Skeletal muscle tissue (tissue), 4 donors: Measurements from ENCODE around the gene ZNF385A. TPM values are rescaled to one million over a fixed set of nuclear protein-coding genes. Genes with fewer than 3 reads are reported as not detected.
A peak's percentile ranks its signal among the peaks of the same experiment; 100 is the strongest.

Source experiments
- H3K27ac ChIP-seq: one replicate; pipeline ENCODE4 v1.7.0; 2013; ENCODE audit warnings: mild to moderate bottlenecking, low read depth, low read length, inconsistent platforms
- H3K27me3 ChIP-seq, 3 donors: one replicate each; pipeline ENCODE4 v1.7.0; 2013; ENCODE audit warnings: low read length in 3 of 3; ENCODE audit not compliant: control insufficient read depth in 3 of 3, insufficient read depth in 3 of 3
- H3K36me3 ChIP-seq, 3 donors: one replicate each; pipeline ENCODE4 v1.7.0; 2013; ENCODE audit warnings: low read length in 3 of 3; ENCODE audit not compliant: control insufficient read depth in 3 of 3, insufficient read depth in 3 of 3
- H3K4me1 ChIP-seq, 3 donors: one replicate each; pipeline ENCODE4 v1.7.0; 2013; ENCODE audit warnings: low read length in 3 of 3, mild to moderate bottlenecking in 3 of 3; ENCODE audit not compliant: control insufficient read depth in 3 of 3, insufficient read depth in 3 of 3
- H3K4me3 ChIP-seq, 3 donors: one replicate each; pipeline ENCODE4 v1.7.0; 2013; ENCODE audit warnings: low read length in 3 of 3
- H3K9ac ChIP-seq, 3 donors: one replicate each; pipeline ENCODE4 v1.7.0; 2013; ENCODE audit warnings: low read length in 3 of 3, mild to moderate bottlenecking in 3 of 3, moderate library complexity in 2 of 3, low read depth in 1 of 3
- H3K9me3 ChIP-seq, 3 donors: one replicate each; pipeline ENCODE4 v1.7.0; 2013; ENCODE audit warnings: low read length in 3 of 3; ENCODE audit not compliant: control insufficient read depth in 3 of 3
- total RNA-seq: library from RNA; depleted of rRNA; stranded (reverse); fragments of >200 nt; gene quantifications from one replicate; pipeline ENCODE4 v1.2.3, GENCODE V29; 2014
- donor health status: Osteomylitis.

ZNF385A gene
- total RNA-seq, 1 donor from 2014 or later: 3.7 TPM

- Histone ChIP-seq H3K9me3 (no peaks in the 10 kb centered on the region), H3K36me3 (no peaks in the 10 kb centered on the region), H3K9ac (peak overlapping the region in 1 of 3 donors; percentile 45), H3K4me1 (peaks cover 29 to 60% (median 57%) of the 10 kb centered on the region in 3 donors), H3K4me3 (peak overlapping the region in 2 of 3 donors; percentile 43 to 45), H3K27ac (peak overlapping the region; percentile 81), H3K27me3 (no peaks in the 10 kb centered on the region)
Measured at GRCh38 chr12:54386403-54387113, 2.0 kb upstream of the ZNF385A start.

- Histone ChIP-seq H3K27me3 (no peaks in the 10 kb centered on the region), H3K27ac (peak overlapping the region; percentile 81), H3K4me3 (peak overlapping the region; percentile 56 to 79 (median 75)), H3K36me3 (peaks cover 0 to 4% (median 0%) of the 10 kb centered on the region in 3 donors), H3K9ac (peak overlapping the region; percentile 61 to 88 (median 75)), H3K9me3 (no peaks in the 10 kb centered on the region), H3K4me1 (peaks cover 29 to 65% (median 62%) of the 10 kb centered on the region in 3 donors)
Measured at GRCh38 chr12:54385251-54385914, 850 bp upstream of the ZNF385A start.

- peaks cover 0 to 4% (median 0%) of the 10 kb centered on the region in 3 donors for H3K36me3 ChIP-seq
- peak overlapping the region; percentile 34 for H3K27ac ChIP-seq
- H3K4me1 ChIP-seq: peaks cover 34 to 77% (median 71%) of the 10 kb centered on the region in 3 donors
- H3K27me3 ChIP-seq: no peaks in the 10 kb centered on the region
- H3K9ac ChIP-seq: no peak overlapping the region
- H3K4me3 ChIP-seq: peak overlapping the region in 1 of 3 donors; percentile 41
- no peaks in the 10 kb centered on the region for H3K9me3 ChIP-seq
Measured at GRCh38 chr12:54383041-54383609, 1.4 kb downstream of the ZNF385A start.

GRCh38 chr12:54381136-54381535 lies 3.4 kb downstream of the ZNF385A start:
- no peaks in the 10 kb centered on the region for H3K9me3 ChIP-seq
- no peak overlapping the region for H3K27ac ChIP-seq
- peaks cover 36 to 77% (median 68%) of the 10 kb centered on the region in 3 donors for H3K4me1 ChIP-seq
- no peaks in the 10 kb centered on the region for H3K27me3 ChIP-seq
- no peak overlapping the region for H3K4me3 ChIP-seq
- peaks cover 0 to 10% (median 3%) of the 10 kb centered on the region in 3 donors for H3K36me3 ChIP-seq
- no peak overlapping the region for H3K9ac ChIP-seq

GRCh38 chr12:54379398-54380201 lies 4.9 kb downstream of the ZNF385A start:
- H3K27me3 ChIP-seq: no peaks in the 10 kb centered on the region
- peak overlapping the region; percentile 73 to 78 (median 77) for H3K4me3 ChIP-seq
- peaks cover 0 to 10% (median 3%) of the 10 kb centered on the region in 3 donors for H3K36me3 ChIP-seq
- H3K27ac ChIP-seq: peak overlapping the region; percentile 67
- H3K4me1 ChIP-seq: peaks cover 38 to 79% (median 70%) of the 10 kb centered on the region in 3 donors
- no peaks in the 10 kb centered on the region for H3K9me3 ChIP-seq
- H3K9ac ChIP-seq: peak overlapping the region; percentile 59 to 70 (median 67)

GRCh38 chr12:54378796-54379397 lies 5.6 kb downstream of the ZNF385A start:
- H3K27me3 ChIP-seq: no peaks in the 10 kb centered on the region
- H3K9me3 ChIP-seq: no peaks in the 10 kb centered on the region
- H3K4me1 ChIP-seq: peaks cover 45 to 79% (median 69%) of the 10 kb centered on the region in 3 donors
- peak overlapping the region; percentile 61 to 70 (median 67) for H3K9ac ChIP-seq
- peaks cover under 1 to 11% (median 3%) of the 10 kb centered on the region in 3 donors for H3K36me3 ChIP-seq
- peak overlapping the region; percentile 73 to 78 (median 77) for H3K4me3 ChIP-seq
- peak overlapping the region; percentile 67 for H3K27ac ChIP-seq

GRCh38 chr12:54377797-54378515 lies 6.6 kb downstream of the ZNF385A start:
- peaks cover 3 to 14% (median 4%) of the 10 kb centered on the region in 3 donors for H3K36me3 ChIP-seq
- peak overlapping the region; percentile 58 for H3K27ac ChIP-seq
- no peaks in the 10 kb centered on the region for H3K9me3 ChIP-seq
- H3K4me1 ChIP-seq: peaks cover 49 to 75% (median 67%) of the 10 kb centered on the region in 3 donors
- H3K27me3 ChIP-seq: no peaks in the 10 kb centered on the region
- peak overlapping the region; percentile 36 to 63 (median 57) for H3K9ac ChIP-seq
- peak overlapping the region; percentile 36 to 66 (median 59) for H3K4me3 ChIP-seq

- Histone ChIP-seq H3K9me3 (no peaks in the 10 kb centered on the region), H3K27me3 (no peaks in the 10 kb centered on the region), H3K4me3 (peak overlapping the region in 1 of 3 donors; percentile 30), H3K36me3 (peaks cover 3 to 14% (median 4%) of the 10 kb centered on the region in 3 donors), H3K4me1 (peaks cover 54 to 80% (median 71%) of the 10 kb centered on the region in 3 donors), H3K9ac (no peak overlapping the region), H3K27ac (peak overlapping the region; percentile 71)
Measured at GRCh38 chr12:54377007-54377406, 7.5 kb downstream of the ZNF385A start.
